ENCODE data around the gene HDAC9. TPM values are rescaled to one million over a fixed set of nuclear protein-coding genes. Genes with fewer than 3 reads are reported as not detected.

Gene HDAC9
- total RNA-seq, 1 donor from 2014 or later, result 0.79 TPM

- DNase-seq (ENCODE audit: low read depth in 2 of 2), result no peak
Observed at GRCh38 chr7:18780266-18780665, 284.7 kb downstream of the HDAC9 start.

- no peak for DNase-seq (ENCODE audit: low read depth in 2 of 2)
Observed at GRCh38 chr7:18780938-18781337, 285.4 kb downstream of the HDAC9 start.

DNA sequence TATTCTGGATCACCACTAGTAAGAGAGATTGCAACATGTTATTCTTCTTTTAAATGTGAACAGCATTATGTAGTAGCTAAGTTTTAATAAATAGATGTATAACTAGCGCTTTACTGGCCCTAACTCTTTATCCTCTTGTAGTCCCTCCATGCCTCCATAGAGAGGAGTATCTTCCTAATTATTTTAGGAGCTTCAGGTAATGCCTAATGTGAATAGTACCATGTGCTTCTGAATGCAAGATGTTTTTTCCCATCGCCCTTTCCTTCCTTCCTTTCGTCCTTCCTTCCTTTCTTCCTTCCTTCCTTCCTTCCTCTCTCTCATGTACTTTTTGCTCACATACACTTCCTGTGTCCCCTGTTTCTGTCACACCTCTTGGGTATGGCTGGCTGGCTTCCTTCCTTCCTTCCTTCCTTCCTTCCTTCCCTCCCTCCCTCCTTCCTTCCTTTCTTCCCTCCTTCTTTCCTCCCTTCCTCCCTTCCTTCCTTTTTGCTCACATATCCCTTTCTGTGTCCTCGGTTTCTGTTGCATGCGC, 290.7 kb downstream of the HDAC9 start:
- no peak for DNase-seq (ENCODE audit: low read depth in 2 of 2)

DNA sequence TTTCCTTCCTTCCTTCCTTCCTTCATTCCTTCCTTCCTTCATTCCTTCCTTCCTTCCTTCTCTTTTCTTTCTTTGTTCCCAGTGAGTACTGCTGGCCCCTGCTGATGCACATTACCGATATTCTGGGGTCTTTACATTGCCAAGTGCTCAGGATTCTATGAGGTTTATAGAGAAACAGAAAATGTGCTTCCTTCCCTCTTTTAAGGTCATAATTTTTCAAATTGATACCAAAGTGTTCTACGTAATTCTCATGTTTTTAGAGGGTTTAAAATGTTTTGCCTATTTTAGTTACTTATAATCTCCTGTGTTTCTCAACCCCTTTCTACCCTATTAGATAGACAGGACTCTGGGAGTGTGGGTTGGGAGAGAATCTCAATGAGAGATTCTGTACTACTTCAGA, 291.2 kb downstream of the HDAC9 start:
- DNase-seq (ENCODE audit: low read depth in 2 of 2), result no peak

GRCh38 chr7:18788026-18788425, 292.5 kb downstream of the HDAC9 start:
- no peak for DNase-seq (ENCODE audit: low read depth in 2 of 2)

DNA sequence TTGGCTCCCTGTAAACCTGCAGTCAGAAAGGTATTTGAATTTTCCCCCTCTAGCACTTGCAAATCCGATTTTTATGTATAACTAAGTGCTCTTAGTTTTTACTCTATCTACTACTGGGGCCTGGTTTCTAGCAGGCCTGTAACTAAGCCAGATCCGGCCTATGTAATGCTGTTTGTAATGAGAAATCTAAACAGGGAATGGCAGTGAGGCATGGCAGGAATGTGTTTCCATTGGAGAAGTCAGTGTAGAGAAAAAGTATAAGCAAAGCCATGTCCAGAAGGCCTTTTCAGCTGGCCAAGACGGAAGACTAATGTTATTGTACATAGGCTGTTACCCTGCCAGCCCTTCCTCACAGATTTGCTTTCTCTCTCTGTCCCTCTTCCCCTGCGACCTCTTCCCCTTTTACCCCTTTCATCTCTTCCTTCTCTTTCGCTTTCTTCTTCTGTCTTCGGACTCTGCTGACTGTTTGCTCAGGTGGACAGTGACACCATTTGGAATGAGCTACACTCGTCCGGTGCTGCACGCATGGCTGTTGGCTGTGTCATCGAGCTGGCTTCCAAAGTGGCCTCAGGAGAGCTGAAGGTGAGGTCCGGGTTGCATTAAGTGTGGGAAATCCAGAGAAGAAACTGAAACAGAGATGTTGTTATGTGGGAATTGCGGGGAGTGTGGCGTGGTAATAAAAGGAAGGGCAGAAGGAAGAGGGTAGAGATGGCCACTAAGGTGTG, 297.5 kb downstream of the HDAC9 start:
- DNase-seq (ENCODE audit: low read depth in 2 of 2), result no peak

GRCh38 chr7:18796216-18796615, 300.7 kb downstream of the HDAC9 start:
- no peak for DNase-seq (ENCODE audit: low read depth in 2 of 2)

- DNase-seq (ENCODE audit: low read depth in 2 of 2), result no peak
Observed at GRCh38 chr7:18798088-18798906, 302.7 kb downstream of the HDAC9 start.

GRCh38 chr7:18799899-18800298, 304.4 kb downstream of the HDAC9 start:
- no peak for DNase-seq (ENCODE audit: low read depth in 2 of 2)

DNA sequence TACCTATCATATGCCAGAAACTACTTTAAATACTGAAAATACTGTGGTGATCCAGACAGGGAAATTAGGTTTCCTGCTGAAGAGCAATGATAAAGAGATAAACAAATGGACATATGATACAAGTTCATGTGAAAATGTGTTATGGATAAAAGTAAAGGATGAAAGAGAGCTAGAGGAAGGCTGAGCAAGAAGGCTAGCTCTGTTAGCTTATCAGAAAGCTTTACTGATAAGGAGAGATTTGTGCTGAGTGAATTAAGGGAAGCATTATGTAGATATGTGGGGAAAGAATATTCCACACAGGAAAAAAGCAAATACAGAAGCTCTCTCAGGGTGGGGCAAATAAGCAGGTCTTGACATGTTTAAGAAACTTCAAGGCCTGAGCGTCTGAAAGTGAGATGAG, 308.4 kb downstream of the HDAC9 start:
- no peak for DNase-seq (ENCODE audit: low read depth in 2 of 2)

- no peak for DNase-seq (ENCODE audit: low read depth in 2 of 2)
Observed at GRCh38 chr7:18806177-18806576, 310.6 kb downstream of the HDAC9 start.

DNA sequence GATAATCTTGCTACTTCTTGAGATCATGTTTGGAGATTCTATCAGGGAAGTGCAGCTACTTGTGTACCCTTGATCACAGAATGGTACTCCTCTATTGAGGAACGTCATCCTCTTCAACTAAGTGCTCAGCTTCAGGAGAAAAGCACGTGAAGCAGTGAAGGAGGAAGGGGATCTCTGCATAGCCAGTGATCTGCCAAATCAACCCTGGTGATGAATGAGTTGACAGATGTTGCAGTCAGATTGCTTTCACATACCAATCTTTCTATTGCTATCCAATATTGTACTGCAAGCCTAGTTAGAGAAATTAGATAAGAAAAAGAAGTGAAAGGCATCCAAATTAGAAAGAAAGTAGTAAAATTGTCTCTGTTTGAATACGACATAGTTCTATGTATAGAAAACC, 312.5 kb downstream of the HDAC9 start:
- DNase-seq (ENCODE audit: low read depth in 2 of 2), result no peak

DNA sequence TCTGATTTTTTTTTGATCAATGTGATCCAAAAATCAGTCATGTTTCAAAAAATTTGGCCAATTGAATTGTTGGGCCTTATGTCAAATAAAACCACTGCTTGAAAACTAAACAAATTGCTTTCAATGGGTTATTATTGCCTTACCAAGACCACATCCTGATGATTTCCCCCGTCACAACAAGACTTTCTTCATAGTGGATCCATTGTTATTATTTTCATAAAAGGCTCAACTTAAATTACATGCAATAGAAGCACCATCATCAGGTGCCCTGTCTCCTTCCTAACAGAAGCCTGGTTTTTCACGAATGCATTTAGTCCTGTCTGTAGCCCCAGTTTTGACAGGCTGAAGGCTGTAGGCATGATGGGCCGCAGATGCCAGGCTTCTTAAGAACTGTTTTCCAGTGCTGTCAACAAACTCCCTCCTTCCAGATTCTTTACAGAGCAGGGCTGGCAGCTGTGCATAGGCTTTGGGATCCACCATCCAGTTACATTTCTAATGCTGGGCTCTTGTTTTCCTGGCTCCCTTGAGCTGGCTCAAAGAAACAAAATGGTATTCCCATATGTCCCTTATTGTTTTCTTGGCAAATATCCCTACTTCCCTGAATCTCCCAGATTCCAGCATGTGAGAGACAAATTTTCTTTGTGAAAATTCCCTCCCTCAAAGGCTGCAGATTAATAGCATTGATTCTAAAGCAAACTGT, 319.9 kb downstream of the HDAC9 start:
- DNase-seq (ENCODE audit: low read depth in 2 of 2), result no peak

DNA sequence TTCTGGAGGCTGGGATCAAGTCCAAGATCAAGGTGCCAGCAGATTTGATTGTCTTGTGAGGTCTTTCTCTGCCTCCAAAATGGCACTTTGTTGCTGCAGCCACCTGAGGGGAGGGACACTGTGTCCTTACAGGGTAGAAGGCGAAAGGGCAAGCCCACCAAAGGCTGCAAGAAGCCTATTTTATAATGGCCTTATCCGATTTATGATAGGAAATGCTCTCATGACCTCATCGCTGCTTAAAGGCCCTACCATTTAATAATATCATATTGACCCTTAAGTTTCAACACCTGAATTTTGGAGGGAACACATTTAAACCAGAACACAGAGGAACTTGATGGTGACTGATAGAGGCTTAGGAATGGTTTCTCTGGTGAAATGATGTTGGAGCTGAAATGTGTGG, 325.4 kb downstream of the HDAC9 start:
- no peak for DNase-seq (ENCODE audit: low read depth in 2 of 2)

DNA sequence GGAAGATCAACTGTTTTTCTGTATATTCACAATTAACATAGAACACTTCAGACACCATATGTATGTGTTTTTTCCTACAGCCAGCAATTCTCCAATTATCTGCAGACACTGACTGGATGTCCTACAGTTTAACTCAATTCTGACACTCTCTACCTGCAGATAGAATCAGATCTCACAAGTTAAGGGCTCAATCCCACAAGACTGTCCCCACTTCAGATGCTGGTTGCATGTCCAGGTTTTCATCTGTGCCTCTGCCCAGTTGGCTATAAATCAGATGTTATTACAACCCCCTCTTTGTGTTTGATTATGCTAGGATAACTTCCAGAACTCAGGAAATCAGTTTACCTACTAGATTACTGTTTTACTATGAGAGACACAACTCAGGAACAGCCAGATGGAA, 326.0 kb downstream of the HDAC9 start:
- no peak for DNase-seq (ENCODE audit: low read depth in 2 of 2)

- no peak for DNase-seq (ENCODE audit: low read depth in 2 of 2)
Observed at GRCh38 chr7:18824157-18824556, 328.6 kb downstream of the HDAC9 start.

GRCh38 chr7:18828260-18828993, 332.9 kb downstream of the HDAC9 start:
- no peak for DNase-seq (ENCODE audit: low read depth in 2 of 2)

DNA sequence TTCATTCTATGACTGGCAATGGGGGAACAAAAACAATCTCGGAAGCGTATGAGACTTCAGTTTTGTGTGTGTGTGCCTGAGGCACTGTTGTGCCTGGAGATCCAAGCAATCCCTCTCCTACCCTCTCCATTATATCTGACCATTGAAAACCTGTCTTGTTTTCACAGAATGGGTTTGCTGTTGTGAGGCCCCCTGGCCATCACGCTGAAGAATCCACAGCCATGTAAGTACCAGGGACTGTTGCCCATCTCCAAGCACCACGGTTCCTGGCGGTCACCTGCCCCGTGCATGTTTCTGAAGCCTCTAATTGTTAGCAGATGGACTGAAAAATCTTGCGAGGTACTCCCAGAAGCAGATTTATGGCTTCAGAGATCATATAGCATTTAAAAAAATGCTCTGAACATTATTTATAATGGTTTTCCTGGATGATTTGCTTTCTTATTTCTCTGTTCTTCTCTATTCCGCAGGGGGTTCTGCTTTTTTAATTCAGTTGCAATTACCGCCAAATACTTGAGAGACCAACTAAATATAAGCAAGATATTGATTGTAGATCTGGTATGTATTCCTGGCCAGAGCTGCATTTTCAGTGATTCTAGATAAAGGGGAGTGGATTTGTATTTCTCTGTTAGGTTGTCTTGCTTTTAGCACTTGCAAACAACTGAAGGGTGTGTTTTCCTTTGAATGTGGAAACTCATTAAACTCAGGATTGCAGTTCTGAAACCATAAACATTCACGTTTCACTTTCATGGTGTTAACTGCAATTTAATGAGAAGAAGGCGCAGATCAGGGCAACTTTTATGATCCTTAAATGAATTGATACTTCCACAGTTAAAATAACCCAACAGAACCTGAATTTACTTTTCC, 333.7 kb downstream of the HDAC9 start:
- DNase-seq (ENCODE audit: low read depth in 2 of 2), result no peak

DNA sequence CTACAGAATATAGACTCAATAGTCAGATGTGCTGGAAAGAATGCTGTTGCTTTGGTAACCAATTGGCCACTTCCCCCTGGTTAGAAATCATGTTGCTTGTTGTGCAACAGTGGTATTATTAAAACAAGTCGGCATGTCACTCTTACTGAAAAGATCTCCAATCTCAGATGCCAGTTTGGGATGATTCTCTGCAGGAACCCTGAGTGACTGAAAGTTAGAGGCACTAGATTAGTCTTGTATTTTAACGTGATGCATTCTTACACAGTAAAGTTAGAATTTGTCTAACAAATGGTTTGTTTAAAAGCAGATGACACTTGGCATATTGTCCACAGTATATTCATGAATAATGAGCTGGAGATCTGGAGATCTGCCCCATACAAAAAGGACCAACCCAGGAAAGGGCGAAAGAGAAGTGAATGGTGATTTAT, 334.3 kb downstream of the HDAC9 start:
- DNase-seq (ENCODE audit: low read depth in 2 of 2), result peak; percentile 10 to 14

GRCh38 chr7:18831419-18831818, 335.9 kb downstream of the HDAC9 start:
- DNase-seq (ENCODE audit: low read depth in 2 of 2), result peak in 1 of 2 donors; percentile 5

Data from lung microvascular endothelial cell (primary cell).